Stimulated activated CD8-positive, alpha-beta memory T cell treated with anti-CD3 and anti-CD28 coated beads, Interleukin-7, amount 100 ng/mL, for 4 hours (primary cell): ENCODE data around the gene CCDC7.
"Not testable (repeated sequence)": the region's sequence is repeated elsewhere in the genome, so short reads cannot be mapped to it uniquely, and the experiment has no call there.

Experiments used
- DNase-seq, 2 donors: peaks; one replicate each; pipeline ENCODE4 v3.0.0-alpha.2; 2020; ENCODE audit warnings: low read depth in 2 of 2

The CCDC7 gene

DNA sequence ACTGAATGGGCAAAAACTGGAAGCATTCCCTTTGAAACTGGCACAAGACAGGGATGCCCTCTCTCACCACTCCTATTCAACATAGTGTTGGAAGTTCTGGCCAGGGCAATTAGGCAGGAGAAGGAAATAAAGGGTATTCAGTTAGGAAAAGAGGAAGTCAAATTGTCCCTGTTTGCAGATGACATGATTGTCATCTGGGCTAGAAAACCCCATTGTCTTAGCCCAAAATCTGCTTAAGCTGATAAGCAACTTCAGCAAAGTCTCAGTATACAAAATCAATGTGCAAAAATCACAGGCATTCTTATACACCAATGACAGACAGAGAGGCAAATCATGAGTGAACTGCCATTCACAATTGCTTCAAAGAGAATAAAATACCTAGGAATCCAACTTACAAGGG lies 116.8 kb downstream of the CCDC7 start:
- DNase-seq = not testable (repeated sequence)

DNA sequence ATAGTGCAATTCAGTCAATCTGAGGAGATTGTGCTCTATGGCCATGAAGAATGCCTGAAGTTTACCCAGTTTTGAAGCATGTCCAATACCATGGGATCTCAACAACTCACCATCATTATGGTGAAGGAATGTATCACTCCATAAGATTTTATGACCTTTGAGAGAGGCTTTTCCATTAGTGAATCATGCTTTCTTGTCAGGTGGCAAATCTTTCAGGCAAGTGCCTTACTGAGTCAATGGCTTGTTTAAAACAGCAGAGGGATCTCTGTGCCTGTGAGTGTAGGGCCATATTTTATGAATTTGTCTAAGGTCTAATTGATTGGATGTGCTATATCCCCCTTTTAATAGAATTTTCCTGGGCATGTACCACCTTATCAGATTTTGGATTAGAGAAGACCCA lies 131.5 kb downstream of the CCDC7 start:
- no peak for DNase-seq

DNA sequence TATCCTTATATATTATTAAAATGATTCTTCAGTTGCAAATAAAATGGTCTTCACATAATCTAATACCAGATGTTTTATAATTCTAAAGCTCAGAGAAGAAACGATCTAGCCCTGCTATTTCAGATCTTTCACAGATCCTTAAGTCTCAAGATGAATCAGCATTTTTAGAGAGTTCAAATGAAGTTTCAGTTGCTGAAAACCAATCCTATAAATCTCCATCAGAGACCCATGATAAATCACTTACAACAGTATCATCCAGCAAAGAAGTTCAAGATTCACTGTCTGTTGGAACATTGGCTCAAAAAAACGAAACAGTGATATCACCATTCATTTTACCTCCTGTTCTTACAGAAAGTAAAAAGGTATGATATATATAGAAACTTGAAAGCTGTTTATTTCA lies 137.0 kb downstream of the CCDC7 start:
- DNase-seq = no peak

DNA sequence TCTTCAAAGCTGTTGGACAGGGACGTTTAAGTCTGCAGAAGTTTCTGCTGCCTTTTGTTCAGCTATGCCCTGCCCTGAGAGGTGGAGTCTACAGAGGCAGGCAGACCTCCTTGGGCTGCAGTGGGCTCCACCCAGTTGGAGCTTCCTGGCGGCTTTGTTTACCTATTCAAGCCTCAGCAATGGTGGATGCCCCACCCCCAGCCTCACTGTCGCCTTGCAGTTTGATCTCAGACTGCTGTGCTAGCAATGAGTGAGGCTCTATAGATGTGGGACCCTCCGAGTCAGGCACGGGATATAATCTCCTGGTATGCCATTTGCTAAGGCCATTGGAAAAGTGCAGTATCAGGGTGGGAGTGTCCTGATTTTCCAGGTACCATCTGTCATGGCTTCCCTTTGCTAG lies 152.1 kb downstream of the CCDC7 start:
- not testable (repeated sequence) for DNase-seq

DNA sequence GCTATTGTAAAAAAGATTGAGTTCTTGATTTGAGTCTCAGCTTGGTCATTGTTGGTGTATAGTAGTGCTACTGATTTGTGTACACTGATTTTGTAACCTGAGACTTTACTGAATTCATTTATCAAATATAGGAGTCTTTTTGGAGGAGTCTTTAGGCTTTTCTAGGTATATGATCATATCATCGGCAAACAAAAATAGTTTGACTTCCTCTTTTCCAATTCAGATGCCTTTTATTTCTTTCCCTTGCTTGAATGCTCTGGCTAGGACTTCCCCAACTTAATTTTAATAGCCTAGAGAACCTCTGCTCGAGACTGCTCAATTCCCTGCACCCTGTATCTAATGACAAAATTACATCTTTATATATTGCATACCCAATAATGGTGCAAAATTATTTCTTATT lies 154.4 kb downstream of the CCDC7 start:
- DNase-seq = no peak

DNA sequence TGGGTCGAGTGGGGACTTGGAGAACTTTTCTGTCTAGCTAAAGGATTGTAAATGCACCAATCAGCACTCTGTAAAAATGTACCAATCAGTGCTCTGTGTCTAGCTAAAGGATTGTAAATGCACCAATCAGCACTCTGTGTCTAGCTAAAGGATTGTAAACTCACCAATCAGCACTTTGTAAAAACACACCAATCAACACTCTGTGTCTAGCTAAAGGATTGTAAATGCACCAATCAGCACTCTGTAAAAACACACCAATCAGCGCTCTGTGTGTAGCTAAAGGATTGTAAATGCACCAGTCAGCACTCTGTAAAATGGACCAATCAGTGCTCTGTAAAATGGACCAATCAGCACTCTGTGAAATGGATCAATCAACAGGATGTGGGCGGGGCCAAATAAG lies 155.6 kb downstream of the CCDC7 start:
- not testable (repeated sequence) for DNase-seq

DNA sequence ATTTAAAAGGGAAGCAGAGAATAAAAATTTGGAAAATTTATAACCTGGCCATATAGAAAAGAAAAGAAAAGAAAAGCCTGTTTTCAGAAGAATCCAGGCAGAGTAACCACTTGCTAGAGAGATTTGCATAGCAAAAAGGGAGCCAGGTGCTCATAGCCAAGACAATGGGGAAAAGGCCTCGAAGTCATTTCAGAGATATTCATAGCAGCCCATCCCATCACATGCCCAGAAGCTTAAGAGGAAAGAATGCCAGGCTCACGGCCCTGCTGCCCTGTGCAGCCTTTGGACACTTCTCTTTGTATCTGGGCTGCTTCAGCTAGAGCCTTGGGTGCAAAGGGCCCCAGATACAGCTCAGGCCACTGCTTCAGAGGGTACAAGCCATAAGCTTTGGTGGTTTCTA lies 159.8 kb downstream of the CCDC7 start:
- DNase-seq = no peak

DNA sequence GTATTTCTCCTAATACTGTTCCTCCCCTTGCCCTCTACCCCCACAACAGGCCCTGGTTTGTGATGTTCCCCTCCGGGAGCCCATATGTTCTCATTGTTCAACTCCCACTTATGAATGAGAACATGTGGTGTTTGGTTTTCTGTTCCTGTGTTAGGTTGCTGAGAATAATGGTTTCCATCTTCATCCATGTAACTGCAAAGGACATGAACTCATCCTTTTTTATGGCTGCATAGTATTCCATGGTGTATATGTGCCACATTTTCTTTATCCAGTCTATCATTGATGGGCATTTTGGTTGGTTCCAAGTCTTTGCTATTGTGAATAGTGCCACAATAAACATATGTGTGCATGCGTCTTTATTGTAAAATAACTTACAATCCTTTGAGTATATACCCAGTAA lies 164.6 kb downstream of the CCDC7 start:
- DNase-seq = not testable (repeated sequence)

DNA sequence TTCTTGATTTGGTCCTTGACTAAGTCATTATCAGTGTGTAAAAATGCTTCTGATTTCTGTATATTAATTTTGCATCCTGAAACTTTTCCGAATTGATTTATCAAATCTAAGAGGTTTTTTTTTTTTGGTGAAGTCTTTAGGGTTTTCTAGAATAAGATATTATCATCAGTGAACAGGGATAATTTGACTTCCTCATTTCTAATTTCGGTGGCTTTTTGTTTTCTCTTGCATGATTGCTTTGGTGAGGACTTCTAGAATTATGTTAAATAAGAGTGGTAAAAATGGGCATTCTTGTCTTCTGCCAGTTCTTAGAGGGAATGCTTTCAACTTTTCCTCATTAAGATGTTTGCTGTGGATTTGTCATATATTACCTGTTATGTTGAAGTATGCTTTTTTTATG lies 170.5 kb downstream of the CCDC7 start:
- no peak for DNase-seq

DNA sequence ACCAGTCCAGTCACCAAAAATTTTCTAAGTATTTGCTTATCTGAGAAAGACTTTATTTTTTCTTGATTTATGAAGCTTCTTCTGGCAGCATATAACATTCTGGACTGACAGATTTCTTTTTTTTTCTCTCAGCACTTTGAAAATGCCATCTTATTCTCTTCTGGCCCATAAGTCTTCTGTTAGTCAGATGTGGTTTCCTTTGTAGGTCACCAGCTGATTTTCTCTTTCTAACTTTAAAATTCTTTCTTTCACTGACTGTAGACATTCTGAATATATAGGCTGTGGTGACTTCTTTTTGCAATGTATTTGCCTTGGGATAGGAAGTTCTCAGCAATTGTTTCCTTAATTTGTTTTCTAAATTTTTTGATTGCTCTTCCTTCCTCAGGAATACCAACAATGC lies 172.5 kb downstream of the CCDC7 start:
- no peak for DNase-seq

DNA sequence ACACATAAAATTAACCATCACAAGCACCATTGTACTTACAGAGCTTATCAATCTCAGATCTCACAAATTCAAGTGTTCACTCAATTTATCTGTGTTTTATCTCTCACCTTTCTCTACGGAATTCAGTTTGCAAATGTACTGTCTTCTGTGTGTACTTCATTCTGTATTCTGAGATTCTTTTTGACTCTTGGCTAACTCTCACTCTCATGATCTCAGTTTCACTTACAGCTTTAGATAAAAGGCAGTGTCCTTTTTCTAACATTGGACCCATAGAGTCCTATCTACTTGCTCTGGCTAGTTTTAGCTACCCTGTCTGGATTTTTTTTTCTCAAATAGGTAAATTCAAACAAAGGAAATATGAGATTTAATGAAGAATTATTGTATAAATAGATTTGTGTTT lies 176.0 kb downstream of the CCDC7 start:
- DNase-seq = no peak

DNA sequence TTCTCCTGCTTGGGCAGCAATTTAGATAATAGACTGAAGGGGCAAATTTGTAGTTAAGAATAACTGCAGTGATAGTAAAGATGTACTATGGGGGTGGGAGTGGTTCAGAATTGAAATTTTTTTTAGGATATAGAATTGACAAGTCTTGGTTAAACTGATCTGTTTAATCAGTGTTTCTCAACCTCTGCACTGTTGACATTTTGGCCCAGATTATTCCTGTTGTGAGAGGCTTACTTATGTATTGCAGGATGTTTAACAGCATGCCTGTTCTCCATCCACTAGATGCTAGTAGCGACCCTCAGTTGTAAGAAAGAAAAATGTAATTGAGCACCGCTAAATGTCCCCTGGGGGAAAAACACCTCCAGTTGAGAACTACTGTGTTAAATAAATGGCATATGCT lies 176.5 kb downstream of the CCDC7 start:
- no peak for DNase-seq

DNA sequence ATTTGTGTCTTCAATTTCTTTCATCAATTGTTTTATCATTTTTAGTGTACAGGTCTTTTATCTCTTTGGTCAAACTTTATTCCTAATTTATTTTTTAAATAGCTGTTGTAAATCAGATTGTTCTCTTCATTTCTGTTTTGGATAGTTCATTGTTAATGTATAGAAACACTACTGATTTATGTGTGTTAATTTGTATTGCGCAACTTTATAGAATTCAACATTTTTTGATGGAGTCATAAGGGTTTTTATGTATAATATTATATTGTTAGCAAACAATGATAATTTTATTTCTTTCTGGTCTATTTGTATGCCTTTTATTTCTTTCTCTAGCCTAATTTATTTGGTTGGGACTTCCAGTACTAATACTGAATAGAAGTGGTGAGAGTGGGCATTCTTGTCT lies 181.2 kb downstream of the CCDC7 start:
- DNase-seq = no peak

DNA sequence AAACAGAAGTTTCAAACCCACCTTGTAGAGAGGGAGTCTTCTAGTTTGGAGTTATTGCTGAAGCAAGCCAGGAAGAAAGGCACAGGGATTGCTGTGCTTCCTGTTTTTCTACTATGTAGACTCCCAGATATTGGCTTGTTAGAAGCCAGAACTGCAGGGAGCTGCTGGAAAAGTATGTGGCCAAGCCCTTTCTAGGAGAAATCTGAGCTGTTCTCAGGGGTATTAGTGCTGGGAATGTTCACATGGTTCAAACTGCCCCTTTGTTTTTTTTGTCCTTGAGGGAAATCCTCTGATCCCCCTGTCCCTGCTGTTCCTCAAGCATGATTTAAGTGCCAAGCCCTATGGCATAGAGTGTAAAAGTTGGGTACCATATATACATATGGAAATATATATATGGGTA lies 184.0 kb downstream of the CCDC7 start:
- DNase-seq = no peak

DNA sequence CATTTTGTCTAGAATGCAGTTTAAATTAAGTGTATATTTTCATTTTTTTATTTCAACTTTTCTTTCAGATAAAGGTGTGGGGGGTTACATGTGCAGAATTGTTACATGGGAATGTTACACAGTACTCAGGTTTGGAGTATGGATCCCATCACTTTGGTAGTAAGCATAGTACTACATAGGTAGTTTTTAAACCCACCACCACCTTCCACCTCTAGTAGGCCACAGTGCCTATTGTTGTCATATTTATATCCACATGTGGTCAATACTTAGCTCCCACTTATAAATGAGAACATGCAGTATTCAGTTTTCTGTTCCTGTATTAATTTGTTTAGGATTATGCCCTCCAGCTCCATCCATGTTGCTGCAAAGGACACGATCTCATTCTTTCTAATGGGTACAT lies 200.6 kb downstream of the CCDC7 start:
- DNase-seq = no peak

DNA sequence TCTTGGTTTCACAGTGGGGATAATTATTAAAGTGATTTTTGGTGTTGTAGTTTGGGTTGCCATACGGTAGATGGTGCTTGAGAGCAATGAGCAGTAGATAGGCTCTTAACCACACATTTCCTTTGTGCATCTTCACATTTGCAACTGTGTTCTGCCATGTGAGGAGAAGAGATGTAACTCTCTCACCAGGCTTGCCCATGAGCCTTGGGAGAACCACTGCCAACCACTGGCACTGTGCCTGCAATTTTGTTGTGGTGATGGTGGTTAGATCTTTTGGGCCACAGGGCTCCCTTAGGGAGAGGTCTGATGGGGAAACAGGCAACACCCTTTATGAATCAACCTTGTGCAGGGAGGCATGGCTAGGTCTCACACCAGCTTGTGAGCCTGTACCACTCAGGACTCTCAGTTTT lies 204.3 kb downstream of the CCDC7 start:
- DNase-seq = no peak

DNA sequence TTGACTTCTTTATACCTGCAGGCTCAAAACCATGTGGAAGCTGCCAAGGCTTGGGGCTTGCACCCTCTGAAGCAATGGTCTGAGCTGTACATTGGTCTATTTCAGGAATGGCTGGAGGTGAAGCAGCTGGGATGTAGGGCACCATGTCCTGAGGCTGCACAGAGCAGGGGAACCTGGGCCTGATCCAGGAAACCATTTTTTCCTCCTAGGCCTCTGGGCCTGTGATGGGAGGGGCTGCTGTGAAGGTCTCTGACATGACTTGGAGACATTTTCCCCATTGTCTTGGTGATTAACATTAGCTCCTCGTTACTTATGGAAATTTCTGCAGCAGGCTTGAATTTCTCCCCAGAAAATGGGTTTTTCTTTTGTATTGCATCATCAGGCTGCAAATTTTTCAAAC lies 211.5 kb downstream of the CCDC7 start:
- not testable (repeated sequence) for DNase-seq

DNA sequence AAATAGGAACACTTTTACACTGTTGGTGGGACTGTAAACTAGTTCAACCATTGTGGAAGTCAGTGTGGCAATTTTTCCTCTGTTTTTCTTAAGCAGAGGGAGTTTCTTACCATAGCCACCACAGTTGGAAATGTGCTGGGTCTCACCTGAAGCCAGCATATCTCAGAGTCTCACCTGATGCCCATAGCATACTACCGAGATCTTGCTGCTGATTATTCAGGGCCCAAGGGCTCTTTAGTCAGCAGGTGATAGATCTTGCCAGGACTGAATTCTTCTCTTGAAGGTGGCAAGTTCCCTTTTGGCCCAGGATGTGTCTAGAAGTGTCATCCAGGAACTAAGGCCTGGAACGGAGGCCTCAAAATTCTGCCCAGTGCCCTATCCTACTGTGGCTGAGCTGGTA lies 215.4 kb downstream of the CCDC7 start:
- no peak for DNase-seq

DNA sequence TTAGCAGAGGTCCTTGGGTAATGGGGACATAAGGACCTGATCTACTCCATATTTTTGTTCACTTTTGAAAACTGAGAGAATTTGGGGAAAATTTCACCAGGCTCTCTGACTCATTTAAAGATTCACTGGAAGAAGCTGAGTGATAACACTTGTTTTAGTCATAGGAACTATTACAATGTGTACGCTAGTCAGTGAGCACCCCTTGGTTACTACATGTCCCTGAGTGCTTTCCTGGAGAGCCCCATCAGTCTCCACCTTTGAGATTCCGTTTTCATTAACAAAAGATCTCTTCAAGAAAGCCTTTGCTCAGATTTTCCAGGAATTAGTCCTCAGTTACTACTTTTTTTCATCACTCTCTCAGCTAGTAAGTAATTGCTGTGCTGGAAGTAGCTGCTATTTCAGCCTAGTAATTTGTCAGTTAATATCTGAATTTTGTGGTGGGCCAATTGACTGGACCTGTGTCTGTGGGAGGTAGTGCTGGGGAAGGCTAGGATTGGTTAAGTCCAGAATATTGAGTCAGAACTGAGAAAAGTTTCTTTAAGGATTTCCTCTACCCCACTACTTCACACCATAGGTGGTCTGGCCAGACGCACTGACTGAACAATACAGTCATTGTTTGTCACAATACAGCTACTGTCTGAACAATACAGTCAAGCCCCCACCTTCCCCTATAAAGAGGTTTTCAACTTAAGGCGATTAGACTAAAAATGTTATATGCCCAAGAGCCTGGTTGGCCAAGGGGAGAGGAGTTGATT lies 235.0 kb downstream of the CCDC7 start:
- no peak for DNase-seq

DNA sequence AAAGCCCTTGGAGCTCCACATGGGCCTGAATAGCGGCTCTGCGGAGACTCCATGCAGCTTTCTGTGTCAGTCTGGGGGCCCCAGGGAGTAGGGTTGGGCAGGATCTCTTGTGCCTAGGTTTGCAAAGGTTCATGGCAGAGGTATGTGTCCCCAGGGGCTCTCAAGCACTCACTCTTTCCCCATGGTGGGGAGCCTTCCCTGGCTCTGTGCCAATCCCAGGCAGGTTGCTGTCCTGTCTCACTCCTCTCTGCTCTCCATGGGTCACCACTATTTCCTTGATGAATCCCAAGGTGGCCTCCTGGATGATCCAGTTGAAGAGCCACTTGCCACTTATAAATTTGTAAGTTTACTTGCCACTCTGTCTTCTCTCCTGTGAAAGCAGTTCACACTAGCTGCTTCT lies 238.4 kb downstream of the CCDC7 start:
- DNase-seq = no peak

DNA sequence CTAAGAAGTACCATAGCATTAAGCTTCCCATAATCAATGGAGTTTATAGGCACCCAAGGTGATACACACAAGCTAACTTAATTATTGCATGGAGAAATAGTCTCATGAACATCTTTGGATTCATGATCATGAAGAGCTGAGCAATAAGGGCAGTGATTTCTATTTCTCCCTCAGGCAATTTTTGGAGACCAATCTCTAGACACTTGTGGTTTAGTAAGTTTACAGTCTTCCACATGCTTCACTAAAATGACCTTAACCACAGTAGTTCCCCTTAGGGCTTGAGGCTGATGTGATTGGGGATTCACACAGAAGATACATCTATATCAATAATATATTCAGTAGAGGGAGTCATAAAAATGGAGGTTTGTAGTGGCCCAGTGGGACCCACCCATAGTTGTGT lies 241.2 kb downstream of the CCDC7 start:
- no peak for DNase-seq

DNA sequence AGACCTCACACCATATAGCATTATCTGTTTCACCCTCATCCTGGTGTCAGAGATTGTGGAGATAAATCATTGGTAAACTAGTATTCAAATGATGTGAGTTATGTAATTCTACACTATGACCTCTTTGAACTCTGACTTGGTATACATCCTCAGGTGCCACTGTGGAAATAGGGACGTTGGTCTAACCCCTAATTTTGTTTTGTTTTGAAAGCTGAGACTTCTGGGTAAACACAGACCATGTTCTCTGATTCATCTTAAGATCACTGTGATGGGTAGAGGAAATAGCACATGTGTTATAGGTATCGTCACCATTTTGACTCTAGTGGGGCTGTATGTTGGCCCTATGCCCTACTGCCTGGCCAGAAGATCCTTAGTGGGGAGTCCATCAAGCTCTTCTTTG lies 241.6 kb downstream of the CCDC7 start:
- no peak for DNase-seq

DNA sequence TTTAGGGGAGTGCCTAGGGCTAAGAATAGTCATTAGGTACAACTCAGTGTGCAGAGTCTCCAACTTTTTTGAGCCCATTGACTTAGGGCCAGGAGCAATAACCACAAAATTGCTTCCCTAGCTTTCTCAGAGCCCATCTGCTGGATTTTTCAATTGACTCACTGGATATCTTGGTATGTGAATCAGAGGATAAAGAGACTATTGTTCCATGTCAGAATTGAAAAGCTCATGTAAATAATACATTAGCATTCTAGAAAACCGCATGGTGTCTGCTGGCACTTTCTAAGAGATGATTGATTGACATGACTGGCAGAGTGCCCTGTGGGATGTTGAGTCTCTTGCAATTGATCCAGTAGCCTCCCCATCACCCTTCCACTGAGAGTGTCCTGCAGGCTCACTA lies 246.2 kb downstream of the CCDC7 start:
- DNase-seq = no peak

DNA sequence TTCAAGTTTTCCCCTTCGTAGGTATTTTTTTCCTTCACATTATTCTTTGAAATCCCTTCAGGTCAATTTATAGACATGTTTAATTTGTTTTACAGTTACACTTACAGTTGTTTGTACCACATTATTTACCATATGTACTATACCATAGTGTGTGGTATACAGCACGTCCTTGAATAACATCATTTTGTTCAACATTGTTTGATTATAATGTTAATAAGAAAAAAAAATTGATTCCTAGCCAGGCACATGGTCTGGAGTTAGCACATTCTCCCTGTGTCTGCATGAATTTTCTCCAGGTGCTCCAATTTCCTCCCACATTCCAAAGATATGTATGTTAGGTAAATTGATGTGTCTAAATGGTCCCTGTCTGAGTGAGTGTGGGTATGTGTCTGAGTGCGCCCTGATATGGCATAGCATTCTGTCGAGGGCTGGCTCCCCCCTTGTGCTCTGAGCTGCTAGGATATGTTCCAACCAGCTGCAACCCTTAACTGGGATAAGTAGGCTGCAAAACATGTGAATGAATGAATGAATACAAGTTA lies 247.6 kb downstream of the CCDC7 start:
- no peak for DNase-seq
